ENCODE measurements around the gene CEP44. TPM values are rescaled to one million over a fixed set of nuclear protein-coding genes. Genes with fewer than 3 reads are reported as not detected.
A peak's percentile ranks its signal among the peaks of the same experiment; 100 is the strongest.

Gene CEP44
- total and polyA plus RNA-seq, 2 of the 4 experiments (the other 2 are of a cell fraction): 3.5 to 9.5 TPM

GRCh38 chr4:174282836-174283506, 740 bp upstream of the CEP44 start:
- peak; percentile 92 for ATAC-seq (ENCODE audit: low read depth)
- CTCF ChIA-PET: interaction anchor here (1.0 kb wide), 1 partner anchor 61 kb away, joined by 3 read pairs; no protein-coding TSS in a partner anchor
- peak overlapping the region; percentile 100 for H3K56ac ChIP-seq (ENCODE audit: extremely low read depth, insufficient read depth, low read length)
- POLR2A ChIA-PET (ENCODE audit: unreplicated experiment): no interaction called here
- peak overlapping the region; percentile 56 for H4K5ac ChIP-seq (ENCODE audit: low read depth, low read length)
- peak; percentile 94 for DNase-seq
- H4K8ac ChIP-seq (ENCODE audit: low read depth in 2 of 2, low read length in 2 of 2): peak overlapping the region; percentile 64 to 99
- no peaks in the 10 kb centered on the region for H3K36me3 ChIP-seq (ENCODE audit: control insufficient read depth, insufficient read depth, low read length)
- H3K4ac ChIP-seq (ENCODE audit: low read depth, low read length): peak overlapping the region; percentile 99
- H3K23ac ChIP-seq (ENCODE audit: low read depth, low read length): peak overlapping the region; percentile 71
- peak overlapping the region; percentile 61 for H2BK5ac ChIP-seq (ENCODE audit: low read depth, low read length, poor library complexity, severe bottlenecking)
- peaks cover 6 to 38% of the 10 kb centered on the region in 2 experiments; a peak in 3 of 4 replicates for H3K79me1 ChIP-seq (ENCODE audit: low read depth in 1 of 2, low read length in 2 of 2)
- no peak overlapping the region for H2BK20ac ChIP-seq (ENCODE audit: low read depth, low read length)
- no peak overlapping the region for H2AK5ac ChIP-seq (ENCODE audit: low read depth, low read length)
- peak overlapping the region; percentile 98 for H3K9ac ChIP-seq (ENCODE audit: low read depth, low read length)
- H4K20me1 ChIP-seq (ENCODE audit: insufficient read depth, low read length): no peaks in the 10 kb centered on the region
- no peaks in the 10 kb centered on the region for H3K9me3 ChIP-seq (ENCODE audit: control insufficient read depth, insufficient read depth, low read length)
- H3K18ac ChIP-seq (ENCODE audit: low read depth, low read length): 0 out of 2 replicates have a peak overlapping the region, but pooled peaks have one; percentile 4
- peak overlapping the region; percentile 65 for H4K91ac ChIP-seq (ENCODE audit: insufficient read depth, low read depth, low read length)
- peak overlapping the region; percentile 91 for H2AK9ac ChIP-seq (replicated peaks; ENCODE audit: low read depth, low read length, poor library complexity)
- peak overlapping the region; percentile 60 for H3K4me3 ChIP-seq (ENCODE audit: insufficient read depth, low read depth, low read length)
- TF ChIP-seq CEBPB (IDR thresholded peaks at IDR 0.05; ENCODE audit: low read depth, low read length) (peak; percentile 82), NFE2L2 (IDR thresholded peaks at IDR 0.05; ENCODE audit: low read depth, low read length) (no peak), POLR2A (IDR thresholded peaks at IDR 0.05; ENCODE audit: low read depth, low read length) (no peak), RCOR1 (IDR thresholded peaks at IDR 0.05; ENCODE audit: insufficient replicate concordance, low read length) (no peak), CHD1 (IDR thresholded peaks at IDR 0.05; ENCODE audit: low read depth, low read length) (no peak), MAFK (IDR thresholded peaks at IDR 0.05; ENCODE audit: low read depth, low read length) (no peak), RFX5 (IDR thresholded peaks at IDR 0.05; ENCODE audit: low read depth, low read length) (no peak), USF2 (IDR thresholded peaks at IDR 0.05; ENCODE audit: low read depth, low read length) (no peak), RAD21 (IDR thresholded peaks at IDR 0.05; ENCODE audit: low read length) (no peak), FOS (IDR thresholded peaks at IDR 0.05; ENCODE audit: low read depth, low read length) (peak; percentile 54; the same call in 1 of the 2 replicates)
- peak overlapping the region; percentile 99 for H2AFZ ChIP-seq (replicated peaks; ENCODE audit: low read length, poor library complexity)
- WGBS, 2 experiments (ENCODE audit: extremely low coverage in 2 of 2, insufficient read length in 1 of 2): 0% methylated on average over 2 of the region's 22 CpGs; no CpG with 5 or more reads in 1 of the 2 experiments
- H3K4me1 ChIP-seq (ENCODE audit: control insufficient read depth, insufficient read depth, low read length): no peaks in the 10 kb centered on the region
- in situ Hi-C loops (cut with MboI; ENCODE audit: low sequenced_read_pairs): no loop called here
- peak overlapping the region; percentile 14; the same call in 1 of the 2 replicates for H3K14ac ChIP-seq (replicated peaks; ENCODE audit: low read depth, low read length)
- TSS peak; percentile 38 for BruUV-seq (replicated peaks)
- H2BK15ac ChIP-seq (ENCODE audit: low read depth, low read length): no peak overlapping the region
- H2BK120ac ChIP-seq (ENCODE audit: low read depth, low read length): peak overlapping the region; percentile 100; the same call in 1 of the 2 replicates
- no peaks in the 10 kb centered on the region for H3K9me1 ChIP-seq (ENCODE audit: insufficient read depth, low read length)
- dilution Hi-C loops (cut with HindIII; ENCODE audit: low sequenced_read_pairs, unreplicated experiment): no loop called here
- intact Hi-C loops (cut with micrococcal nuclease): loop anchor here (2.0 to 5.0 kb wide), 2 partner anchors 60 to 911 kb away; partner anchors contain the start of gene SAP30
- H3K27ac ChIP-seq (ENCODE audit: insufficient read depth, low read length): peak overlapping the region; percentile 96
- no peaks in the 10 kb centered on the region for H3K27me3 ChIP-seq (ENCODE audit: control insufficient read depth, insufficient read depth, low read length)
- H3K4me2 ChIP-seq (ENCODE audit: low read depth, low read length): peak overlapping the region; percentile 74
